GM18873 (cell line): ENCODE data around the gene MYO6.

Experiments used
- ATAC-seq: cut with Tn5 transposase; IDR thresholded peaks from one replicate; pipeline ENCODE4 v1.9.1; 2021; ENCODE audit warnings: mild to moderate bottlenecking, moderate library complexity, moderate number of reproducible peaks; ENCODE audit not compliant: unreplicated experiment, low FRiP score

Gene MYO6

GRCh38 chr6:75818098-75818855 lies 69.2 kb downstream of the MYO6 start:
- no peak for ATAC-seq

DNA sequence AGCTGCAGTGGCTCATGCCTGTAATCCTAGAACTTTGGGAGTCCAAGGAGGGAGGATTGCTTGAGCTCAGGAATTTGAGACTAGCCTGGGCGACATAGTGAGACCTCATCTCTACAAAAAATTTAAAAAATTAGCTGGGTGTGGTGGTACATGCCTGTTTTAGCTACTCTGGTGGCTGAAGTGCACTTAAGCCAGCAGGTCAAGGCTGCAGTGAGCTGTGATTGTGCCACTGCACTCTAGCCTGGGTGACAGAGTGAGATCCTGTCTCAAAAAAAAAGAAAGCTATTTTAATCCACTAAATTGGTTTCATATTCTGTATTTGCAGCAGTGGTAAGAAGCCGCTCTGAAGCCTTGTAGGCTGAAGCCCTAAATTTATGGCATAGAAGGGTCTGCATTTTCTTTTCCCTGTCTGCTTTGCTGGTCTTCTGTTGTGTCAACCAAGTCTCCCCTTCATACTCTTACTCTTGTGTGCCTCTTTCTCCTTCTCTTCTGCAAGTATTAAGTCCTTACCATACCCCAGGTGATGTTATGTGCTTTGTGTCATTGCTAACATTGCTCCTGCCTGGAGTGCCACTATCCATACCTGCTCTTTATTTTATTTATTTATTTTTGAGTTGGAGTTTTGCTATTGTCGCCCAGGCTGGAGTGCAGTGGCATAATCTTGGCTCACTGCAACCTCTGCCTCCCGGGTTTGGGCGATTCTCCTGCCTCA lies 70.9 kb downstream of the MYO6 start:
- ATAC-seq: no peak

- peak; percentile 55 for ATAC-seq
Measured at GRCh38 chr6:75824160-75824559, 75.1 kb downstream of the MYO6 start.

DNA sequence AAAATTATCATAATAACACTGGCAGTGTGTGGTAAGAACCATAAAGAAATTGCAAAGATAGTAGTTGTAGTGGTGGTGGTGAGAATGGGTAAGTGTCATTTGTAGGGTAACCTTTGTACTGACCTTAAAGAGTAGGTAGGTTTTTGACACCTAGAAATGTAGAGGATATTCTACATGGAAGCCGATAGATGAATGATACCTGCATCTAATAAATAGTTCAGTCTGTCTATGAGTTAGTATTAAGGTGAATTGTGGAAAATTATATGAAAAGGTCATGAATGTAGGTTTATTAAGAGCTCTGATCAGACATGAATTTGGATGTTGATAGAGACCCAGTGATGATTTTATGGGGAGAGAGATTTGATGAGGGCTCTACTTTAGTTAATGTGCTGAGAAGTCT lies 78.1 kb downstream of the MYO6 start:
- no peak for ATAC-seq

DNA sequence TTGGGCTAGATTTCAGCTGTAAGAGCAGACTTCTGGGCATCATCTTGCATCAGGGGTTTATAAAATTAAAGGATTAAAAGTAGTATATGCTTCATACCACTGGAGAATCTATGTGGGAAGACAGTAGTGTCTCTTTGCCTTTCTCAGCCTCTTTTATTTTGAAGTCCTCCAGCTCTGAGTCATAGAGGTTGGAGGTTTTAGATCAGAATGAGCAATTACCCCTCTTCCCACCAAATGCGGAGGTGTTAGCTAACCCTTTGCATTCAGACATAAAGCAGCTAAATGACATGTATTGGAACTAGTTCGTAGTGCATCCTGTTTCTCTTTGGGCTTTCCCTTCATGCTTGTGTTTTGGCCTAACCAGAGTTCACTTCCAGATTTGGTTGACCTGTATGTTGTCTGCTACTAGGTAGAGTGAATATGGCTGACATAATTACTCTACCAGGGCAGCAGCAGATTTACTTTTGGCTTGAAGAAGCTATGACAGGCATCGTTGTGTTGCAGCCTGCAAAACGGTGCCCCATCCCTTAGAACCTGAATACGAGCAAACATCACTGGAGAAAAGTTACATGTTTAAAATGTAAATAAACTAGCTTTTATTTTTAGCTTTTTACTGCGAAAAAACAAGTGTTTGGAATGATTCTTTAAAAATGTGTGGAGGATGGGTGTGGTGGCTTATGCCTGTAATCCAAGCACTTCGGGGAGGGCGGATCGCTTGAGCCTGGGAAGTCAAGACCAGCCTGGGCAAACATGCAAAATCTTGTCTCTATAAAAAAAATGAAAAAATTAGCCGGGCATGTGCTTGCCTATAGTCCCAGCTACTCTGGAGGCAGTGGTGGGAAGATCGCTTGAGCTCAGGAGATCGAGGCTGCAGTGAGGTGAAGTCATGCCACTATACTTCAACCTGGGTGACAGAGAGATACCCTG lies 82.2 kb downstream of the MYO6 start:
- ATAC-seq: peak; percentile 55

GRCh38 chr6:75834447-75834846 lies 85.4 kb downstream of the MYO6 start:
- no peak for ATAC-seq

GRCh38 chr6:75842191-75842590 lies 93.2 kb downstream of the MYO6 start:
- ATAC-seq: no peak

DNA sequence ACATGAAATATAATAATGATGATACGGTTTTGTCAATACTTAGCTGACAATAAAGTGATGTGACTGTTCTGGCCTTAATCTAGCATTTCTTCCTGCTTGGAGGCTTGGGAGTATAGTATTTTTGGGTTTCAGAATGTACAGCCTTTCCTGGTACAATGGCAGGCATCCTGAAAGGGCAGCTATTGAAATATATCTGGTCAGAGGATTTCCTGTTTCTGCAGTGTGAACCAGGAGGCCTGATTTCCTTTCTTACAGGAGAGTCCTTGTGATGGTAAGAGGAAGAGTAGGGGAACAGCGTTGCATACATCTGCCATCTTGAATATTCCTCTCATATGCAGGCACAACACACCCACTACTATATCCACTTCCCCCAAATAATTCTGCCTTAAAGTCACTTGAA lies 93.7 kb downstream of the MYO6 start:
- no peak for ATAC-seq

- no peak for ATAC-seq
Measured at GRCh38 chr6:75843396-75843795, 94.4 kb downstream of the MYO6 start.

GRCh38 chr6:75848274-75848673 lies 99.2 kb downstream of the MYO6 start:
- no peak for ATAC-seq

- no peak for ATAC-seq
Measured at GRCh38 chr6:75849329-75850025, 100.4 kb downstream of the MYO6 start.

DNA sequence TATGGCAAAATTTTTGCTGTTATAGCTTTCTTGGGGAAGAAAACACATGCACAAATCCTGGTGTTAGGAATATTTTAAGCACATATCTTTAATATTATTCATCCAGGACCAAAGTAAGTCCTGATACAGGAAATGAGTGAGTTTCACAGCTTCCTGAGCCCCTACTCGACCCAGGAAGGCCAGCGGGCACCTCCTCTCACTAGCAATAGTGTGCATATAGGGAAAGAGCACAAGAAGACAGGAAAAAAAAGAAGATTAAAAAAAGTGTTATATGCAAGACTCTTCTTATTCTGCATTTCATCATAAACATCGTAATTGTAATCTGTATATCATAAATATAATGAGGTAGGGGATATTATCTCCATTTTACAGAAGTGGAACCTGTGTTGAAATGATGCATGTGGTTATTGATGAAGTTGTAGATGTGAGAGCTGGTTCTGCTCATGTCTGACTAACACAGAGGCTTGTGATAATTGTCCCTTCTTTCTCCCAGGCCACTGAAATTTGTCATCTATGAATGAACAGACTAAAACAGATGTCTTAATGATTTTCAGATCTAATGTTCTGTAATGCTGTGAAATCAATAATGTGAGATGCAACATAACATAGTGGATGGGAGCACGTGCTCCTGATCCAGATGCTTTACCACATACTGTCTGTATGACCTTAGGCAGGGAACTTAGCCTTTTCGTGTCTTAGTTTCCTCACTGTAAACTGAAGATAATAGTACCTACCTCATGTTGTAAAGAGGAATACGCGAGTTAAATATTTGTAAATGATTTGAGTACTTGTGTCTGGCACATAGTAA lies 101.2 kb downstream of the MYO6 start:
- ATAC-seq: no peak

GRCh38 chr6:75852721-75853120 lies 103.7 kb downstream of the MYO6 start:
- no peak for ATAC-seq

DNA sequence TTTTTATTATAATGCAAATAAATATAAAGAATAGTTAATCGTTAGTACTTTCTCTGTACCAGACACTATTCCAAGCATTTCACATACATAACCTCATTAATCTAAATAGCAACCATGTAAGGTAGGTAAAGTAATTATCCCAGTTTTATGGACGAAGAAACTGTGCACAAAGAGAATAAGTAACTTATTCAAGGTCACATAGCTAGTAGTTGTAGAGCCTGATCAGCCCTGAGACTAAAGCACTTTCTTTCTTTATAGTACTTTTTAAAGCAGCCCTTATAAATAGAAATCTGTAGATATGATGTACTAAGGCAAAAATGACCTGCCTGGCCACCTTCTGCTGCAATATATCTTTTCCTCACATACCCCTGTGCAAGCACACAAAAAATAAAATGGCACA lies 104.8 kb downstream of the MYO6 start:
- no peak for ATAC-seq

DNA sequence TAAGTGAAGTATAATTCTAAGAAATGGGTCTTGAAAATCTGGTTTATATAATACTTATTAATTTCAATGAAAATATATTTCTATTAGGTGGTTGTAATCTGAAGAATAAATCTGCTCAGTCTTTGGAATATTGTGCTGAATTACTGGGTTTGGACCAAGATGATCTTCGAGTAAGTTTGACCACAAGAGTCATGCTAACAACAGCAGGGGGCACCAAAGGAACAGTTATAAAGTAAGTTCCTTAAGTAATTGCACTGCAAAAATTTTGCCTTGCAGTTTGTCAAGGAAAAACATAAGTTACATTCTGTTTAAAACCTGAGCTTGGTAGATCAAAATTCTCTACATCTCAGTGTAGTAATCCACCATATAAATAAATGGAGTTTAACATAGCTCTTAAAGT lies 106.0 kb downstream of the MYO6 start:
- no peak for ATAC-seq

- no peak for ATAC-seq
Measured at GRCh38 chr6:75856902-75857301, 107.9 kb downstream of the MYO6 start.

GRCh38 chr6:75863001-75863400 lies 114.0 kb downstream of the MYO6 start:
- ATAC-seq: no peak

GRCh38 chr6:75863784-75864183 lies 114.7 kb downstream of the MYO6 start:
- no peak for ATAC-seq

- no peak for ATAC-seq
Measured at GRCh38 chr6:75864446-75864845, 115.4 kb downstream of the MYO6 start.

DNA sequence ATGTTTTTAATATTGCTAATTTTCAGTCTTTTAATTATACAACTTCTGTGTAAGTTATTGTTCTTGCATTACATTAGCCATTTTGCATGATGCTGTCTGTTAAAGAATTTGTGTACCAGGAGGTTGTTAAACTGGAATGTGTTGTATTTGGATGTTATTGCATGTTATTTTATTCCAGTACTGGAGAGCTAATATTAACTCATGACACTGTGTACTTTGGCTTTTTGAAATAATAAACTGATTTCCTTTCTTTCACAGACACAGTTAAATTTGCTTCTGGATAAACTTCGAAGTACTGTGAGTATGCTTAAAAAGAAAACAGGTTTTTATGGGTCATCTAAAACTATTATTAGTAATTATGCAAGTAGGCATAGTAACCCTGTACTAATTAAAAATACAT lies 121.3 kb downstream of the MYO6 start:
- ATAC-seq: no peak
